GM12865 (cell line): ENCODE data around the gene GABRR2.

ENCODE experiments used
- DNase-seq: peaks from one replicate; pipeline ENCODE4 v3.0.0; 2010; ENCODE audit warnings: low read depth
- H3K4me3 ChIP-seq: 2 replicates; pipeline ENCODE4 v1.5.1; 2011; ENCODE audit warnings: mild to moderate bottlenecking, low read depth, low read length, control low read depth
- CTCF ChIP-seq: IDR thresholded peaks from 2 replicates; pipeline ENCODE4 v1.5.1; 2011; ENCODE audit warnings: low read length, control low read depth, low read depth, inconsistent platforms; ENCODE audit not compliant: insufficient read depth; ENCODE audit errors: missing control alignments

GABRR2 gene

GRCh38 chr6:89315249-89315885 lies at the start of gene GABRR2:
GABRR2 (minus strand) TSS chr6:89315299; CDS start chr6:89315165, 134 bp downstream.
- no peak for TF ChIP-seq CTCF
- no peak for DNase-seq
- no peak within 1 kb of the TSS for H3K4me3 ChIP-seq

DNA sequence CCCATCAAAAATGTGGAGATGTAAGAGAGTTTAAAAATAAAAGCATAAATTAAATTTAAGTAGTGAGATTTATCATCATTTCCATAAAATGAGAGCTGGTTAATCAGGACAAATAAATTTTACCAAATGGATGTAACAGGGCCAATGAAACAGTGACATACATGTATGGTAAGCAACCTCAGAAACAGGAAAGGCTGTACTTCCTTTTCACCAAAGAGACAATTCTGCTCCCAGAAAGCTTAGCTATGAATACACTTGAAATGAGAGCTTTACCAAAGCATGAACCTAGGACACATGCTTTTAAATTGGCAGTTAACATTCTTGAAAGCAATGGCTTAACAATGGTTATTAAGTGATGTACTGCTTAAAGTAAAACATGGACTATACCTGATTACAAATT lies 49.5 kb upstream of the GABRR2 start:
- TF ChIP-seq CTCF, result no peak
- peak; percentile 35 for DNase-seq
- H3K4me3 ChIP-seq, result no peak overlapping the region

DNA sequence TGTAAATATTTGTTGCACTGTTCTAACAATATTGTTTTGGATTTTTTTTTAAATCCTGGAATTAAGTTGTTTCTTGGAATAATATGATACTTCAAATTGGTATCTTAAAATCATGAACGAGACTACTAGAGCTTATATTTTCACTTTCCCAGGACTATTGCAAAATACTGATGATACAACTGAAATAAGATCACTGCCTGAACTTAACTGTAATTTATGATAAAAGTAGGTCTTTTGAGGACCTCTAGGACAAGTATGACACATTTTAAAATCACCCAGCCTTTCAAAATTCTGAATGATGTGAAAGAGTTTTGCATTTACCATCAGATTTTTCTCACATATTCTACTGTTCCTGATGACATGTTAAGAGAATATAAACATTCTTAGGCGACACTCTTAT lies 46.1 kb upstream of the GABRR2 start:
- peak overlapping the region; percentile 58 for H3K4me3 ChIP-seq
- no peak for TF ChIP-seq CTCF
- DNase-seq, result no peak

DNA sequence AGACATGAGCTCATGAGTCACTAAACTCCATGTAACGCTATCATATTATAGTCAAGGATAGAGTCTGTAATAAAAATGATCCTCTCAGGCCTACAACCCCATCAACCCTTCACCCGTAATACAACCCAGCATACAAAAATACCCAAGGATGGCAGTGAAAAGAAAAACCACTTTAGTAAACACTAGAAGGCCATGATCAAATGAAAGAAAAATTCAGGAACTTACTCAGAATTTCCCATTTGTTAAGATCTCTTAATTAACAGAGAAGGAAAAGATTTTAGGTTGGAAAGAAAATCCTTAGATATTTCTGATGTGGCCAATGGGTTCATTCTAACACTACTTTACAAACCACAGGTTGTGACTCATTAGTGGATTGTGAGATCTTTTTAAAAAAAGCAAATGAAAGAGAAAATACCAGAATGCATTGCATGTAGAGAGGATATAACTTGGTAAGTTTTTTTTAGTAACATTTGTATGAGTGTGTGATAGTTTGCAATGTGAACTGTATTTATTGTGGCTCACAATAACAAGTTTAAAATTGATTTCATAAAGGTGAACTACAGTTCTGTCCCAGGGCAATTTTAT lies 45.4 kb upstream of the GABRR2 start:
- no peak for TF ChIP-seq CTCF
- peak overlapping the region; percentile 58 for H3K4me3 ChIP-seq
- peak; percentile 74 for DNase-seq

GRCh38 chr6:89359561-89359960 lies 44.5 kb upstream of the GABRR2 start:
- no peak for TF ChIP-seq CTCF
- H3K4me3 ChIP-seq, result peak overlapping the region; percentile 58
- DNase-seq, result peak; percentile 29

DNA sequence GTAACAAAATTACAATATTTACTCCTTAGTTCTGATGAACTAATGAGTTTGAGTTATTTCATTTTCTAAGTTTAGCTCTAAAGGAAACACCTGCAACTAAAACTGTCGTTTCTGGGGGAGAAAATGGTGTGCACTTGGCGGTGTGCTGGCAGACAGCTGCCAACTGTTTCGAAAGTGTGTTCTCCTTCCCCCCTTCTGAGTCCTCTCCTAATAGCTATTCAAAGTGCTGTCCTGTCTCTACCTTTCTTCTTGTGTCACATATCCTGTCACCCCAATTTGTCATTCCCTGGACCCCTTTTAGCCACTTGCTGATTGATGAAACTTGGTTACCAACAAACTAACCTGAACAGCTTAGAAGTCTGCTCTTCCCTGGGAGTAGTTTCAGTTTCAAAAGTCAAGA lies 42.3 kb upstream of the GABRR2 start:
- peak; percentile 94 for DNase-seq
- H3K4me3 ChIP-seq, result peak overlapping the region; percentile 58
- no peak for TF ChIP-seq CTCF
